ENCODE data around the gene OR2V2.

OR2V2 gene

GRCh38 chr5:181204826-181205760 lies 57.7 kb downstream of the OR2V2 start, which contains the start of gene TRIM7:
TSS of gene TRIM7 (minus strand) at chr5:181205196. CDS start at chr5:181205110, 86 bp downstream.
- TF ChIP-seq REST (IDR thresholded peaks at IDR 0.05; ENCODE audit: insufficient replicate concordance, low read depth): peak; percentile 48
- TF ChIP-seq CTCF (IDR thresholded peaks at IDR 0.05; ENCODE audit: insufficient read depth, low read length): no peak
- no peak for TF ChIP-seq POLR2AphosphoS5 (IDR thresholded peaks at IDR 0.05; ENCODE audit: low read depth)
- TF ChIP-seq GABPA (IDR thresholded peaks at IDR 0.05; ENCODE audit: low read depth): no peak
- H3K27me3 ChIP-seq (ENCODE audit: insufficient read depth, poor library complexity, severe bottlenecking): peaks cover 13% of the 10 kb centered on the region
- no peak for DNase-seq (ENCODE audit: low read depth in 1 of 2, low spot score in 1 of 2)

GRCh38 chr5:181205761-181206649 lies 58.6 kb downstream of the OR2V2 start:
- Histone ChIP-seq H3K4me3 (replicated peaks; ENCODE audit: insufficient read depth, low read length) (peak overlapping the region; percentile 50), H3K27me3 (ENCODE audit: insufficient read depth, poor library complexity, severe bottlenecking) (peaks cover 13% of the 10 kb centered on the region), H3K27ac (replicated peaks) (no peak overlapping the region)
- no peak for DNase-seq (ENCODE audit: low read depth in 1 of 2, low spot score in 1 of 2)
- no peak for TF ChIP-seq CTCF (IDR thresholded peaks at IDR 0.05; ENCODE audit: insufficient read depth, low read length)
- TF ChIP-seq POLR2AphosphoS5 (IDR thresholded peaks at IDR 0.05; ENCODE audit: low read depth): no peak
- no peak for TF ChIP-seq REST (IDR thresholded peaks at IDR 0.05; ENCODE audit: insufficient replicate concordance, low read depth)
- TF ChIP-seq GABPA (IDR thresholded peaks at IDR 0.05; ENCODE audit: low read depth): no peak
- TF ChIP-seq SPI1 (IDR thresholded peaks at IDR 0.05; ENCODE audit: borderline replicate concordance, low read depth): no peak

More at GRCh38 chr5:181204826-181205760, 57.7 kb downstream of the OR2V2 start, which contains the start of gene TRIM7:
- H3K27ac ChIP-seq (replicated peaks): no peak within 1 kb of the TSS
- peak within 1 kb of the TSS; percentile 50 for H3K4me3 ChIP-seq (replicated peaks; ENCODE audit: insufficient read depth, low read length)

- H3K27ac ChIP-seq (replicated peaks): peak overlapping the region; percentile 43
- peak; percentile 64 to 85 for DNase-seq (ENCODE audit: low read depth in 1 of 2, low spot score in 1 of 2)
- TF ChIP-seq CTCF (IDR thresholded peaks at IDR 0.05; ENCODE audit: insufficient read depth, low read length): no peak
- TF ChIP-seq POLR2AphosphoS5 (IDR thresholded peaks at IDR 0.05; ENCODE audit: low read depth): no peak
- TF ChIP-seq REST (IDR thresholded peaks at IDR 0.05; ENCODE audit: insufficient replicate concordance, low read depth): no peak
- TF ChIP-seq SPI1 (IDR thresholded peaks at IDR 0.05; ENCODE audit: borderline replicate concordance, low read depth): no peak
- TF ChIP-seq GABPA (IDR thresholded peaks at IDR 0.05; ENCODE audit: low read depth): no peak
- peak overlapping the region; percentile 50 for H3K4me3 ChIP-seq (replicated peaks; ENCODE audit: insufficient read depth, low read length)
- peaks cover 13% of the 10 kb centered on the region for H3K27me3 ChIP-seq (ENCODE audit: insufficient read depth, poor library complexity, severe bottlenecking)
These were observed 60.0 kb downstream of the OR2V2 start for GRCh38 chr5:181207214-181207959.
